NK-92 (cell line): ENCODE measurements around the gene MPHOSPH6.
"Not testable (repeated sequence)": the region's sequence is repeated elsewhere in the genome, so short reads cannot be mapped to it uniquely, and the experiment has no call there.

ENCODE experiments used
- DNase-seq: peaks from one replicate; lab custom pipeline; 2025; ENCODE audit not compliant: unreplicated experiment; lab: John Stamatoyannopoulos, UW

The MPHOSPH6 gene

GRCh38 chr16:82124651-82125050 lies 45.4 kb downstream of the MPHOSPH6 start:
- DNase-seq, result no peak

DNA sequence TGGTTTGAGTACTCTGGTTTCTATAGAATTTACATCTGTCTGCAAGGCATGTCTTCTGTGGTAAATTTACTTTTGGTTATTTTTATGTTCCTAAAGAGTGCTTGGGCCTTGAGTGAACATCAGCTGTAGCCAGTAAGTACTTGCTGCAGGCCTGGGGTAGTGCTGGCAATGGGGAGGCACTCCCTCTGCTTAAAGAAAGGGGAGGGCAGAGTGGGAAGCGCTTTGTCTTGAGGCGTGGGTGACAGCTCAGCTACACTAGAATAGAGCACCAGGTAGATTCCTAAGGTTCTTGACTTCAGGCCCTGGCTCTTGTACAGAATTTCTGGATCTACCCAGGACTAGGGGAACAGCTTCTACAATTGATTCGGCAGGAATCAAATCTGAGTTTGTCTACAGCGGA lies 50.6 kb downstream of the MPHOSPH6 start:
- no peak for DNase-seq

DNA sequence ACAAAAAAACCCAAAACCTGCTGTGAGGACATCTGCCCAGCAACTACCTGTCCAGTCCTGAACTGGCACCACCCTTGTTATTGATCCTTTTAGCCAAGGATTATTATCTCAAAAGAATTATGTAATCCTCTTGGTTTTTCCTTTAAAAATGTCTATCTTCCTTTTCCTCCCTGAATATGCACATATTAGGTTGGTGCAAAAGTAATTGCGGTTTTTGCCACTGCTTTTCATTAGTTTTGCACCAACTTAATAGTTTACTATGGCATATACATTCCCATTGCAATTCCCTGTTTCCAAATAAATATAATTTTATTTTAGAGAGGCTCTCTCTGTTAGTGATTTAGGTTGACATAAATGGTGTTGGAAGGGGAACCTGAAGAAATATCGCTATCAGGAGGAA lies 51.3 kb downstream of the MPHOSPH6 start:
- no peak for DNase-seq

DNA sequence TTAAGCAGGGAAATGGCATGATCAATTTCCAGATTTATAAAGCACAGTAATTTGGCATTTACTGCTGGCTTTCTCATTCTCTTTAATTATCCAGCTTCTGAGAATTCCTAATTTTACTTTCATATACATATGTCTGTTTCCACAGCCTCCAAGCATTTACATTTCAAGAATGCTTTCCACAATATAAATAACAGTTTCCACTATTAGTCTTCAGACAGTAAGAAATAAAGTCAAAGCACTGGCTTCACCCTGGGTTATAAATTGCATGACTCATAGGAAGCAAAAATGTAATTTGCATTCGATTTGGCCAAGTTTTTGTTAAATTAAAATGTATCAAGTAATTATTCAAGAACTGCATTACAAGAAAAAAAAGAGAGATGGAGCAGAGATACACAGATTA lies 53.5 kb downstream of the MPHOSPH6 start:
- DNase-seq, result no peak

DNA sequence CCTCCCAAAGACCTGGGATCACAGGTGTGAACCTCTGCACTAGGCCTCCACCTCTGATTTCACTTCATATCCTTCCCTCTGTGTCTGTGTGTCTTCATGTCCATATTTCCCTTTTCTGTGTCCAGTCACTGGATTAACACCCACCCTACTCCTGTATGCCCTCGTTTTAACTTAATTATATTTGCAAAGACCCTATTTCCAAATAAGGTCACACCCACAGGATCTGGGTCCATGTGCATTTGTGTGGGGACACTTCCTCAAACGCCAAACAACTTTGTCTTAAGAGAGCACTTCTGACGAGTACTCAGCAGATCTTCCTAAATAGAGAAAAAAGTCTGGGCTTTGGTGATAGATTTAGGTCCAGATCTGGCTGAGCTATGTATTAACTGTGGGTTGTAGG lies 56.3 kb downstream of the MPHOSPH6 start:
- DNase-seq, result no peak

DNA sequence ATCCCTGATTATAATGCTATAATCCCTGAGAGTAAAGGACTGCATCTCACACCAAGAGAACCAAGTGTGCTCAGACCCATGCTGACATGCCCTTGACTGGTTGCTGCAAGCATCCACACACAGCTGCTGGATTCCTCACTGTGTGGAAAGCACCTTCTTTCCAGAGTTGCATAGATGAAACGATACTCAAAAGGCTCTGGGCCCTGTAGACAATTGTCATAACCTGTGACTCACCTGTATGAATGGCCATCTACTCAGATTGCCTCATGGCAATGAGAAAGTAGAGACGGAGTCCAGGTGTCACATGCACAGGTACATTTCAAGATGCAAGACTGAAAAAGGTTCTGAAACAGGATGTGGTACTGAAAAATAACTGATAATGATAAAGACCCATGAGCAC lies 58.1 kb downstream of the MPHOSPH6 start:
- DNase-seq, result no peak

DNA sequence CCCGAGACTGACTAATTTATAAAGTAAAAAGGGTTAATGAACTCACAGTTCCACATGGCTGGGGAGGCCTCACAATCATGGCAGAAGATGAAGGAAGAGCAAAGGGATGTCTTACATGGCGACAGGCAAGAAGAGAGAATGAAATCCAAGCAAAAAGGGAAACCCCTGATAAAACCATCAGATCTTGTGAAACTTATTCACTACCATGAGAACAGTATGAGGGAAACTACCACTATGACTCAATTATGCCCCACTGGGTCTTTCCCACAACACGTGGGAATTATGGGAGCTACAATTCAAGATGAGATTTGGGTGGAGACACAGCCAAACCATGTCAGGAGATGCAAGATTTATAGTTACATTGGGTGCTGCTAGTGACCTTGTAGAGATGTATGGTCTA lies 60.8 kb downstream of the MPHOSPH6 start:
- not testable (repeated sequence) for DNase-seq

DNA sequence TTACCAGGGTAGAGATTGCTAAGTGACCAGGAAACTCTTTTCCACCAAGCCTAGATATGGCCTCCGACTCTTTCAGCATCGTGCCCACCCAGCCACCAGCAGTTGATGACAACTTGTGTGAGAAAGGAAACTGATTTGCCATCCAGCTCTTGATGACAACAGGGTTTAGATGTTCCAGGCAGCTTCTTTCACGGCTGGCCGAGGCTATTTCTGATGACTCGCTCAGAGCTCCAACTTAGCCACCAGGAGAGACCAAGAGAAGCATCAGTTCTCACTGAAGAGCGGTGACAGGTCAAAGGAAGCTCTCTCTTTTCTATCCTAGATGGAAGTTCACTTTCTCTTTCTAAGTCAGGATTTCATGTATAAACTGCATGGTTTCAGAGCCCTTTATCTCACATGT lies 61.2 kb downstream of the MPHOSPH6 start:
- no peak for DNase-seq

DNA sequence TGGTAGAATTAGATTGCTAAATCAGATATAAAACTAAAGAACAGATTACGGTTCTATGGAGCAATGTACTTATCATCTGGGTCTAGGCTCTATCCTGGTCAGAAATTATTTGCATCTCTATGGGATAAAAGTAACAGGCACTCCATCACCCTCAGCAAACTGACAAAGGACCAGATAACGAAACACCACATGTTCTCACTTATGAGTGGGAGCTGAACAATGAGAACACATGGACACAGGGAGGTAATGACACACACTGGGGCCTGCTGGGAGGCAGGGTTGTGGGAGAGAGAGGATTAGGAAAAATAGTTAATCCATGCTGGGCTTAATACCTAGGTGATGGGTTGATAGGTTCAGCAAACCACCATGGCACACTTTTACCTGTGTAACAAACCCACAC lies 61.9 kb downstream of the MPHOSPH6 start:
- no peak for DNase-seq

GRCh38 chr16:82105107-82105506 lies 64.9 kb downstream of the MPHOSPH6 start:
- no peak for DNase-seq
